GM19324 (cell line): ENCODE results near the gene OR5P2.
"Not testable (repeated sequence)": the region's sequence is repeated elsewhere in the genome, so short reads cannot be mapped to it uniquely, and the experiment has no call there.

Source experiments
- ATAC-seq: cut with Tn5 transposase; IDR thresholded peaks from one replicate; pipeline ENCODE4 v1.9.1; 2021; ENCODE audit warnings: mild to moderate bottlenecking, moderate library complexity; ENCODE audit not compliant: unreplicated experiment, low FRiP score

OR5P2 gene

GRCh38 chr11:7796842-7797241 is at the start of gene OR5P2:
Gene OR5P2 (minus strand): TSS chr11:7796942. CDS start chr11:7796942, 0 bp downstream.
- no peak for ATAC-seq

GRCh38 chr11:7846003-7846402 is 49.3 kb upstream of the OR5P2 start:
- no peak for ATAC-seq

GRCh38 chr11:7844986-7845385 is 48.2 kb upstream of the OR5P2 start:
- no peak for ATAC-seq

- ATAC-seq: no peak
These were observed 47.8 kb upstream of the OR5P2 start for GRCh38 chr11:7844521-7844920.

- ATAC-seq: no peak
These were observed 43.8 kb upstream of the OR5P2 start for GRCh38 chr11:7840578-7840977.

GRCh38 chr11:7833527-7833926 is 36.8 kb upstream of the OR5P2 start:
- ATAC-seq: no peak

GRCh38 chr11:7830740-7831139 is 34.0 kb upstream of the OR5P2 start, which contains the start of gene OR5P3:
Gene OR5P3 (minus strand): TSS chr11:7830840.
- no peak for ATAC-seq

- no peak for ATAC-seq
These were observed 29.6 kb upstream of the OR5P2 start for GRCh38 chr11:7826324-7826723.

GRCh38 chr11:7820417-7820816 is 23.7 kb upstream of the OR5P2 start:
- not testable (repeated sequence) for ATAC-seq

GRCh38 chr11:7814897-7815296 is 18.2 kb upstream of the OR5P2 start:
- not testable (repeated sequence) for ATAC-seq

GRCh38 chr11:7810301-7810700 is 13.6 kb upstream of the OR5P2 start:
- not testable (repeated sequence) for ATAC-seq

GRCh38 chr11:7793233-7793632 is 3.5 kb downstream of the OR5P2 start:
- ATAC-seq: no peak

- peak; percentile 76 for ATAC-seq
These were observed 9.5 kb downstream of the OR5P2 start for GRCh38 chr11:7787239-7787638.

GRCh38 chr11:7775689-7776088 is 21.1 kb downstream of the OR5P2 start:
- ATAC-seq: no peak

GRCh38 chr11:7764301-7764700 is 32.4 kb downstream of the OR5P2 start:
- ATAC-seq: not testable (repeated sequence)

GRCh38 chr11:7759010-7759409 is 37.7 kb downstream of the OR5P2 start:
- no peak for ATAC-seq

- no peak for ATAC-seq
These were observed 47.3 kb downstream of the OR5P2 start for GRCh38 chr11:7749456-7749855.
